Suprapubic skin (tissue), 4 donors: ENCODE results near the gene CTDNEP1.

Experiments
- CTCF ChIP-seq, 2 donors: fragments of 200-600 bp in 1 of 2; fragments of 450-650 bp in 1 of 2; sonication (generic) in 1 of 2; IDR thresholded peaks; one replicate each; pipeline ENCODE4 v1.5.1; 2016 to 2019; ENCODE audit warnings: antibody characterized with exemption in 2 of 2, mild to moderate bottlenecking in 1 of 2, moderate library complexity in 1 of 2
- POLR2A ChIP-seq, 2 donors: fragments of 450-650 bp; IDR thresholded peaks; one replicate each; pipeline ENCODE4 v1.6.1; 2017; ENCODE audit warnings: antibody characterized with exemption in 2 of 2, mild to moderate bottlenecking in 2 of 2, moderate library complexity in 2 of 2
- POLR2AphosphoS5 ChIP-seq, 3 donors: sonication (generic); formaldehyde crosslinking; IDR thresholded peaks; one replicate each; pipeline ENCODE4 v1.6.1; 2017; ENCODE audit warnings: antibody characterized with exemption in 3 of 3

- TF ChIP-seq POLR2AphosphoS5 (IDR thresholded peaks at IDR 0.05) (no peak), POLR2A (IDR thresholded peaks at IDR 0.05) (no peak), CTCF (IDR thresholded peaks at IDR 0.05) (no peak)
Measured at GRCh38 chr17:7225711-7226331, 25.7 kb downstream of the CTDNEP1 start.
